ENCODE data around the gene PRMT3. TPM values are rescaled to one million over a fixed set of nuclear protein-coding genes. Genes with fewer than 3 reads are reported as not detected.

PRMT3 gene
- total and polyA plus RNA-seq, 2 donors (not counting 3 experiments of a cell fraction or from before 2014, with no cell fraction given): 6.2 to 13.3 TPM

GRCh38 chr11:20372081-20372626 is 15.4 kb upstream of the PRMT3 start:
- CTCF ChIA-PET: interaction anchor here (0.9 to 2.1 kb wide), 4 partner anchors 15 to 244 kb away, joined by 3 to 10 read pairs (median 4); no protein-coding TSS in a partner anchor
- POLR2A ChIA-PET: no interaction called here

GRCh38 chr11:20373147-20373546 is 14.4 kb upstream of the PRMT3 start:
- dilution Hi-C loops (cut with MboI; ENCODE audit: extremely low pct_ligation_motif_present, low sequenced_read_pairs) (no loop called here), intact Hi-C loops (cut with micrococcal nuclease) (no loop called here)
- no peak overlapping the region for H3K4me3 ChIP-seq (replicated peaks in 1 of 3; ENCODE audit: insufficient read depth in 1 of 3, low read depth in 1 of 3, low read length in 3 of 3)
- peaks cover 4% of the 10 kb centered on the region for H3K4me1 ChIP-seq (ENCODE audit: control insufficient read depth, extremely low read depth, insufficient read depth, low read length)
- no peak overlapping the region for H3K4me2 ChIP-seq (ENCODE audit: insufficient read depth, low read length)
- H3K9me1 ChIP-seq (replicated peaks; ENCODE audit: control insufficient read depth, extremely low read depth, insufficient read depth, low read length): no peaks in the 10 kb centered on the region
- no peak overlapping the region for H2AFZ ChIP-seq (ENCODE audit: low read depth, low read length)
- H4K20me1 ChIP-seq (replicated peaks; ENCODE audit: control insufficient read depth, extremely low read depth, insufficient read depth, low read length): no peaks in the 10 kb centered on the region
- peaks cover 4% of the 10 kb centered on the region for H3K79me2 ChIP-seq (ENCODE audit: control insufficient read depth, insufficient read depth, low read length)
- POLR2A ChIA-PET: no interaction called here
- CTCF ChIA-PET: interaction anchor here (1.2 to 2.1 kb wide), 2 partner anchors 14 to 19 kb away, joined by 3 to 10 read pairs; no protein-coding TSS in a partner anchor
- H3K9me3 ChIP-seq (replicated peaks; ENCODE audit: control insufficient read depth, insufficient read depth, low read length): no peaks in the 10 kb centered on the region
- FAIRE-seq: no peak
- DNase-seq (ENCODE audit: low read depth, low spot score): no peak
- TF ChIP-seq MAX (IDR thresholded peaks at IDR 0.05; ENCODE audit: insufficient read depth, insufficient read length): no peak
- TF ChIP-seq POLR2A (IDR thresholded peaks at IDR 0.05; ENCODE audit: low read depth, low read length): no peak
- no peak for TF ChIP-seq POLR2AphosphoS5 (IDR thresholded peaks at IDR 0.05; ENCODE audit: insufficient read depth, low read depth, low read length)
- TF ChIP-seq CTCF (IDR thresholded peaks at IDR 0.05; ENCODE audit: extremely low read depth in 1 of 2, insufficient read depth in 1 of 2, low read depth in 1 of 2, low read length in 2 of 2): no peak
- no peak for TF ChIP-seq GATA2 (IDR thresholded peaks at IDR 0.05; ENCODE audit: insufficient read depth, insufficient read length, low read depth, low read length)
- TF ChIP-seq FOS (IDR thresholded peaks at IDR 0.05; ENCODE audit: borderline replicate concordance, insufficient read depth, low read length): no peak
- no peak for TF ChIP-seq EZH2 (IDR thresholded peaks at IDR 0.05; ENCODE audit: borderline replicate concordance, low read depth, low read length, severe bottlenecking)
- no peak for TF ChIP-seq JUN (IDR thresholded peaks at IDR 0.05; ENCODE audit: borderline replicate concordance, insufficient read depth, insufficient read length, low read depth)
- TF ChIP-seq MYC (IDR thresholded peaks at IDR 0.05; ENCODE audit: low read depth, low read length): no peak
- peaks cover 1 to 8% of the 10 kb centered on the region in 2 experiments for H3K36me3 ChIP-seq (ENCODE audit: control insufficient read depth in 2 of 2, extremely low read depth in 1 of 2, insufficient read depth in 2 of 2, low read length in 2 of 2)
- BruUV-seq (replicated peaks): no TSS peak
- H3K27ac ChIP-seq (ENCODE audit: insufficient read depth, low read depth, low read length): no peak overlapping the region
- no peaks in the 10 kb centered on the region for H3K27me3 ChIP-seq (ENCODE audit: control insufficient read depth in 2 of 2, insufficient read depth in 2 of 2, low read length in 2 of 2)
- H3K9ac ChIP-seq (replicated peaks; ENCODE audit: extremely low read depth, insufficient read depth, low read length): no peak overlapping the region

More at GRCh38 chr11:20372081-20372626, 15.4 kb upstream of the PRMT3 start:
- no peak for FAIRE-seq
- H3K9ac ChIP-seq (replicated peaks; ENCODE audit: extremely low read depth, insufficient read depth, low read length): no peak overlapping the region
- dilution Hi-C loops (cut with MboI; ENCODE audit: extremely low pct_ligation_motif_present, low sequenced_read_pairs): no loop called here
- H4K20me1 ChIP-seq (replicated peaks; ENCODE audit: control insufficient read depth, extremely low read depth, insufficient read depth, low read length): no peaks in the 10 kb centered on the region
- intact Hi-C loops (cut with micrococcal nuclease): no loop called here
- no peak for DNase-seq (ENCODE audit: low read depth, low spot score)
- H3K27ac ChIP-seq (ENCODE audit: insufficient read depth, low read depth, low read length): no peak overlapping the region
- peaks cover 4% of the 10 kb centered on the region for H3K79me2 ChIP-seq (ENCODE audit: control insufficient read depth, insufficient read depth, low read length)
- H3K4me1 ChIP-seq (ENCODE audit: control insufficient read depth, extremely low read depth, insufficient read depth, low read length): peaks cover 13% of the 10 kb centered on the region
- TF ChIP-seq FOS (IDR thresholded peaks at IDR 0.05; ENCODE audit: borderline replicate concordance, insufficient read depth, low read length) (no peak), POLR2AphosphoS5 (IDR thresholded peaks at IDR 0.05; ENCODE audit: insufficient read depth, low read depth, low read length) (no peak)
- H3K9me1 ChIP-seq (replicated peaks; ENCODE audit: control insufficient read depth, extremely low read depth, insufficient read depth, low read length): no peaks in the 10 kb centered on the region
- H3K4me3 ChIP-seq (replicated peaks in 1 of 3; ENCODE audit: insufficient read depth in 1 of 3, low read depth in 1 of 3, low read length in 3 of 3): no peak overlapping the region
- no peaks in the 10 kb centered on the region for H3K27me3 ChIP-seq (ENCODE audit: control insufficient read depth in 2 of 2, insufficient read depth in 2 of 2, low read length in 2 of 2)
- peaks cover 1 to 8% of the 10 kb centered on the region in 2 experiments for H3K36me3 ChIP-seq (ENCODE audit: control insufficient read depth in 2 of 2, extremely low read depth in 1 of 2, insufficient read depth in 2 of 2, low read length in 2 of 2)
- H2AFZ ChIP-seq (ENCODE audit: low read depth, low read length): no peak overlapping the region
- H3K9me3 ChIP-seq (replicated peaks; ENCODE audit: control insufficient read depth, insufficient read depth, low read length): no peaks in the 10 kb centered on the region
- H3K4me2 ChIP-seq (ENCODE audit: insufficient read depth, low read length): no peak overlapping the region
- no TSS peak for BruUV-seq (replicated peaks)
